ENCODE data around the gene DIS3L.

DNA sequence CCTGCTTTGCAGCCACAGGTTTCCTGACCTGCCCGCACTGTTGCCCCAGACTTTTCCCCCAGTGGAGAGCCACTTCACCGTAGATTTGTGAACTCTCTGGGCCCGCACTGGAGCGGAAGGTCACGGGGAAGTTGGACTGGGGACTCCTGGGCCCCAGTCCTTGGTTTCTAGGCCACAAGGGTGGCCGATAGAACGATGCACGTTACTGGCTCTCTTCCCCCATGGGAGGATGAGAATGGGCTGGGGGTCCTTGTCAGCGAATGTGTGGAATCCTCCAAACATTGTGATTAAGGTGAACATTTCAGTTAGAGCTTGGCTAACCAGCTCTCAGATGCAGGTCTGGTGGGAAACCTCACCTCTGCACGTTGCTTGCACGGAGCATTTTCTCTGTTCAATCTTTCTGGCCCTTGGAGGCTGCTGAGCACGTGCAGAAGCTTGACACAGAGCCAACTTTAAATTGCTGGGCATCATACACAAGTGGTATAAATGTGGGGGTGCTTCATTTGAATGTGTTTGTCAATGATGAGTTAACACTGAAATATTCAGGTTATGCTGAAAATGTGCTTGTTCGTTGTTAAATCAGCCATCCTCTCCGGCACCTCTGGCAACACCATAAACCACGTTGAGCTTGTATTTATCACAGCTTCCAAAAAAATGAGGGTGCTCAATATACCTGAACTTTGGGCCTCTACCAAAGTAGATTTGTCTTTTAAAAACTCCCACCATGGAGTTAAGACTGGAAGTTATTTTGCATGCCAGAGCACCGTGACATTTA lies 976 bp downstream of the DIS3L start:
- TF ChIP-seq, protein P1, sequence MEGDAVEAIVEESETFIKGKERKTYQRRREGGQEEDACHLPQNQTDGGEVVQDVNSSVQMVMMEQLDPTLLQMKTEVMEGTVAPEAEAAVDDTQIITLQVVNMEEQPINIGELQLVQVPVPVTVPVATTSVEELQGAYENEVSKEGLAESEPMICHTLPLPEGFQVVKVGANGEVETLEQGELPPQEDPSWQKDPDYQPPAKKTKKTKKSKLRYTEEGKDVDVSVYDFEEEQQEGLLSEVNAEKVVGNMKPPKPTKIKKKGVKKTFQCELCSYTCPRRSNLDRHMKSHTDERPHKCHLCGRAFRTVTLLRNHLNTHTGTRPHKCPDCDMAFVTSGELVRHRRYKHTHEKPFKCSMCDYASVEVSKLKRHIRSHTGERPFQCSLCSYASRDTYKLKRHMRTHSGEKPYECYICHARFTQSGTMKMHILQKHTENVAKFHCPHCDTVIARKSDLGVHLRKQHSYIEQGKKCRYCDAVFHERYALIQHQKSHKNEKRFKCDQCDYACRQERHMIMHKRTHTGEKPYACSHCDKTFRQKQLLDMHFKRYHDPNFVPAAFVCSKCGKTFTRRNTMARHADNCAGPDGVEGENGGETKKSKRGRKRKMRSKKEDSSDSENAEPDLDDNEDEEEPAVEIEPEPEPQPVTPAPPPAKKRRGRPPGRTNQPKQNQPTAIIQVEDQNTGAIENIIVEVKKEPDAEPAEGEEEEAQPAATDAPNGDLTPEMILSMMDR (IDR thresholded peaks at IDR 0.05): no peak
- TF ChIP-seq POLR2A (IDR thresholded peaks at IDR 0.05): no peak

All from esophagus squamous epithelium (tissue), 4 donors.